ENCODE data around the gene PTPN4.

The PTPN4 gene

DNA sequence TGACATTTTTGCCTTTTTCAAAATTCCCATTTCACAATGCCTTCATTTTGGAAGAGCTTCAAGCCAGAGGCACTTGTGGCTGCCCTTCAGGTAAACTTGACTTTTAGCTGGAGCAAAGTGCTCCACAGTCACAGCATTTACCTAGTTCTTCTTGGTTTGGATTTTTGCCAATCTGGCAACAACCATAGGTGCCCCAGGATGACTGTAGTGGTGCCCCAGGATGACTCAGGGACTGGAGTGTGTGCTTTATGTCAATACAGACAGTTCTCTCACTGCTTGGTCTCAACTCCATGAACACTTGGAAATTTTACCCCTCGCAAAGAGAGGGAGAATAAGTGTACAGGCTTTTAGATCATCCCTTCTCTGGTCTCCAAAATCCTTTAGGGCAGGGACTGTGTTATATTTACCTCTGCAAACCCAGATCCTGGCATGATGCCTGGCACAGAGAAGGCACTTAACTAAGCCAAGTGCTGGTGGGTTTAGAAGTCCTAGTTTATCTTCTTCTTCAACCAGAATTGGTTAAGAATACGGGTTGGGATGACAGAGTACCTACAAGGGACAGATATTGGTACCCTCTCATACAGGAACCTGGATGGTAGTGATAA lies 15.3 kb upstream of the PTPN4 start:
- TF ChIP-seq, protein P1, sequence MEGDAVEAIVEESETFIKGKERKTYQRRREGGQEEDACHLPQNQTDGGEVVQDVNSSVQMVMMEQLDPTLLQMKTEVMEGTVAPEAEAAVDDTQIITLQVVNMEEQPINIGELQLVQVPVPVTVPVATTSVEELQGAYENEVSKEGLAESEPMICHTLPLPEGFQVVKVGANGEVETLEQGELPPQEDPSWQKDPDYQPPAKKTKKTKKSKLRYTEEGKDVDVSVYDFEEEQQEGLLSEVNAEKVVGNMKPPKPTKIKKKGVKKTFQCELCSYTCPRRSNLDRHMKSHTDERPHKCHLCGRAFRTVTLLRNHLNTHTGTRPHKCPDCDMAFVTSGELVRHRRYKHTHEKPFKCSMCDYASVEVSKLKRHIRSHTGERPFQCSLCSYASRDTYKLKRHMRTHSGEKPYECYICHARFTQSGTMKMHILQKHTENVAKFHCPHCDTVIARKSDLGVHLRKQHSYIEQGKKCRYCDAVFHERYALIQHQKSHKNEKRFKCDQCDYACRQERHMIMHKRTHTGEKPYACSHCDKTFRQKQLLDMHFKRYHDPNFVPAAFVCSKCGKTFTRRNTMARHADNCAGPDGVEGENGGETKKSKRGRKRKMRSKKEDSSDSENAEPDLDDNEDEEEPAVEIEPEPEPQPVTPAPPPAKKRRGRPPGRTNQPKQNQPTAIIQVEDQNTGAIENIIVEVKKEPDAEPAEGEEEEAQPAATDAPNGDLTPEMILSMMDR (IDR thresholded peaks at IDR 0.05) = no peak
- H3K27ac ChIP-seq = no peak overlapping the region
- DNase-seq (ENCODE audit: low spot score) = no peak
- no peak overlapping the region for H3K4me3 ChIP-seq

GRCh38 chr2:119745566-119745965 lies 14.2 kb upstream of the PTPN4 start:
- no peak overlapping the region for H3K27ac ChIP-seq
- no peak for DNase-seq (ENCODE audit: low spot score)

DNA sequence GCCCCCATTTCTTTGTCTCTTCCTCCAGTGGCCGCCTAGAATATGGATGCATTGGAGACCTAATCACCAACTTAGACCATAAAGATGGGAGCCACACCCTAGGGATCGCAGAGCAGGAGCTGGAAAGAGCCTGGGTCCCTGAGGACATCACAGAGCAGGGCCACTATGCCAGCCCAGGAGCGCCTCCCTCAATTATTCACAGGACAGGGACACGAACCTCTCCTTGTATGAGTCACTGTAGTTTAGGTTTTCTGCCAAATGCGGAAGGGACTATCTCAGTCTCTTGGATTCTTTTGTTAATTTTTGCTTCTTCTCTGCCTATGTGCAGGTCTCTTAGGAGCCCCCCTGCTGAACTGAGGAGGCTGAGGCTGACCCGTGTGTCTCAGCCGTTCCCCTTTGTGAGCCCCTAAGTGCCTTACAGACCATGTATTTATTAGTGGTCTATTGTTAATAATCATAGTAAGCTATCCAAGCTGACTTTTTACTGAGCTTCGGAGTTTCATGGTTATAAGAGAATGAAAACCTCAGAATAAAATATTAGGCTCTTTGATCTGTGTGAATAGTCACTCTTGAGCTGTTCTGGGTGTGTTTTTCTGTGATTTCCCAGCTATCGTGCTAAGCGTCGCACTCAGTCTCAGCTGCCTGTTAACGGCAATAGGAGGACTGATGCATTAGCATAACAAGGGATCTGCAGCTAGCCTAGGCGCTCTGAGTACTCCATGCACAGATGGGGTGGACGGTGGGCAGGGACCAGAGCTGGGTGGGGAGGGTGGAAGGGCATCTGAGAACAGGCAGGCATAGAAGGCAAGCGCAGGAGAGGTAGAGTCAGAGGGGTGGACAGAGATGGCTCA lies 12.7 kb upstream of the PTPN4 start:
- Histone ChIP-seq H3K27ac (no peak overlapping the region), H3K4me3 (no peak overlapping the region)
- no peak for DNase-seq (ENCODE audit: low spot score)
- TF ChIP-seq, protein P1 (IDR thresholded peaks at IDR 0.05) = no peak

More at GRCh38 chr2:119745566-119745965, 14.2 kb upstream of the PTPN4 start:
- TF ChIP-seq, protein P1 (IDR thresholded peaks at IDR 0.05) = no peak
- no peak overlapping the region for H3K4me3 ChIP-seq

DNA sequence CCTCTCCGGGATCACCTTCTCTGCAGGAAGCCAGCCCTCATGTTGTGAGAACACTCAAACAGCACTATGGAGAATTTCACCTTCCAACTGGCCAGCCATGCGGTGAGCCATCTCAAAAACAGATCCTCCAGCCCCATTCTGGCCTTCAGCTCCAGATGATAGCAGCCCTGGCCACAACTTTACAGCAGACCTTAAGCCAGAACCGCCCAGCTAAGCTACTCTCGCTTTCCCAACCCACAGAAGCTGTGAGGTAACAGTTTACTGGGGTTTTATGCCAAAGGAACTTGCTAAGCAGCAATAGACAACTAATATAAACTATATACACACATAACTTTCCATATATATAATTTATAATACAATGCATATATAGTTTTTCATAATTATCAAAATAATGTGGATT lies 11.6 kb upstream of the PTPN4 start:
- H3K27ac ChIP-seq = no peak overlapping the region
- no peak for DNase-seq (ENCODE audit: low spot score)
- TF ChIP-seq, protein P1 (IDR thresholded peaks at IDR 0.05) = no peak
- H3K4me3 ChIP-seq = no peak overlapping the region

GRCh38 chr2:119749477-119750012 lies 10.2 kb upstream of the PTPN4 start:
- no peak overlapping the region for H3K4me3 ChIP-seq
- no peak for DNase-seq (ENCODE audit: low spot score)
- TF ChIP-seq, protein P1 (IDR thresholded peaks at IDR 0.05) = no peak
- no peak overlapping the region for H3K27ac ChIP-seq

DNA sequence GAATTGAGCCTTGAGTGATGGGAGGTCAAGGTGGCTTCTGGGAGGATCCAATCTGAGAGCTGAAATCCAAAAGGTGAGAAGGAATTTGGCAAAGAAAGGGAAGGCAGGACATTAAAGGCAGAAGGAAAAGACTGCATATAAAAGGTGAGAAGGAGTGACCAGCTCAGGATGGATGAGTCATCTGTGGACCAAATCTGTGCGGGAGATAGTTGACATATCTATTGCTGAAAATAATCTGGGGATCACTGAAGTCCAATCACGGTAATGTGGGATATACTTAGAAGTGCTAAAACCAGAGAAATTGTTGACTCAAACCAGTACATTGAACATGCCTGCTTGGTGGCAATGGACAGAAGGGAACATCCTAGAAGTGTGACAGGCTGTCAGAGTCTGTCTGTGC lies 8.0 kb upstream of the PTPN4 start:
- DNase-seq (ENCODE audit: low spot score) = no peak
- Histone ChIP-seq H3K4me3 (no peak overlapping the region), H3K27ac (no peak overlapping the region)
- TF ChIP-seq, protein P1 (IDR thresholded peaks at IDR 0.05) = no peak
